SK-N-SH treated with all-trans-retinoic acid at 6 μM for 48 hours (cell line): Measurements from ENCODE around the gene MYH14.
A peak's percentile ranks its signal among the peaks of the same experiment; 100 is the strongest.

Experiments used
- ATAC-seq: fragments of 200-7000 bp; cut with Tn5 transposase; 3 replicates; pipeline ENCODE4 v1.9.1; 2020; ENCODE audit warnings: mild to moderate bottlenecking, moderate library complexity
- BACH2 ChIP-seq: fragments of 250-450 bp; sonication (Bioruptor Pico); IDR thresholded peaks from 2 replicates; pipeline ENCODE4 v1.9.0; 2021; ENCODE audit warnings: mild to moderate bottlenecking, borderline replicate concordance
- CSDC2 ChIP-seq: fragments of 250-450 bp; sonication (Bioruptor Pico); IDR thresholded peaks from 2 replicates; pipeline ENCODE4 v1.5.0; 2020; ENCODE audit warnings: mild to moderate bottlenecking, moderate library complexity
- CSRNP3 ChIP-seq: fragments of 250-450 bp; sonication (Bioruptor Pico); IDR thresholded peaks from 2 replicates; pipeline ENCODE4 v1.5.1; 2021; ENCODE audit warnings: mild to moderate bottlenecking, moderate library complexity
- ESRRG ChIP-seq: fragments of 250-450 bp; sonication (Bioruptor Pico); IDR thresholded peaks from 2 replicates; pipeline ENCODE4 v1.6.1; 2021; ENCODE audit warnings: mild to moderate bottlenecking
- GLIS3 ChIP-seq: fragments of 250-450 bp; sonication (Bioruptor Pico); IDR thresholded peaks from 2 replicates; pipeline ENCODE4 v1.5.0; 2020; ENCODE audit warnings: mild to moderate bottlenecking, moderate library complexity
- ISL1 ChIP-seq: fragments of 250-450 bp; sonication (Bioruptor Pico); IDR thresholded peaks from 2 replicates; pipeline ENCODE4 v2.1.2; 2022; ENCODE audit warnings: mild to moderate bottlenecking, moderate library complexity
- PATZ1 ChIP-seq: fragments of 250-450 bp; sonication (Bioruptor Pico); IDR thresholded peaks from 2 replicates; pipeline ENCODE4 v1.8.0; 2020; ENCODE audit warnings: mild to moderate bottlenecking, moderate library complexity, borderline replicate concordance
- POU6F1 ChIP-seq: fragments of 250-450 bp; sonication (Bioruptor Pico); IDR thresholded peaks from 2 replicates; pipeline ENCODE4 v1.8.0; 2021; ENCODE audit warnings: low read depth, mild to moderate bottlenecking, moderate library complexity, borderline replicate concordance
- PPARA ChIP-seq: fragments of 250-450 bp; sonication (Bioruptor Pico); IDR thresholded peaks from 2 replicates; pipeline ENCODE4 v1.5.0; 2020; ENCODE audit warnings: mild to moderate bottlenecking, borderline replicate concordance
- SNAI2 ChIP-seq: fragments of 250-450 bp; sonication (Bioruptor Pico); IDR thresholded peaks from 2 replicates; pipeline ENCODE4 v1.5.0; 2020; ENCODE audit warnings: mild to moderate bottlenecking, moderate library complexity
- TCF4 ChIP-seq: fragments of 250-450 bp; sonication (Bioruptor Pico); IDR thresholded peaks from 2 replicates; pipeline ENCODE4 v1.8.0; 2021; ENCODE audit warnings: mild to moderate bottlenecking, moderate library complexity, borderline replicate concordance
- TOX ChIP-seq: fragments of 250-450 bp; sonication (Bioruptor Pico); IDR thresholded peaks from 2 replicates; pipeline ENCODE4 v1.8.0; 2021; ENCODE audit warnings: mild to moderate bottlenecking, moderate library complexity, borderline replicate concordance
- TSHZ2 ChIP-seq: fragments of 250-450 bp; sonication (Bioruptor Pico); IDR thresholded peaks from 2 replicates; pipeline ENCODE4 v1.5.0; 2020; ENCODE audit warnings: mild to moderate bottlenecking, moderate library complexity
- ZC3H10 ChIP-seq: fragments of 250-450 bp; sonication (Bioruptor Pico); IDR thresholded peaks from 2 replicates; pipeline ENCODE4 v1.5.1; 2021; ENCODE audit warnings: mild to moderate bottlenecking, moderate library complexity
- ZFP3 ChIP-seq: fragments of 250-450 bp; sonication (Bioruptor Pico); IDR thresholded peaks from 2 replicates; pipeline ENCODE4 v1.5.0; 2020; ENCODE audit warnings: mild to moderate bottlenecking, moderate library complexity
- ZFP30 ChIP-seq: fragments of 450-650 bp; formaldehyde crosslinking; IDR thresholded peaks from 2 replicates; pipeline ENCODE4 v1.5.0; 2022; ENCODE audit warnings: mild to moderate bottlenecking, moderate library complexity
- ZNF565 ChIP-seq: fragments of 450-650 bp; formaldehyde crosslinking; conservative IDR thresholded peaks from 2 replicates; pipeline ENCODE4 v1.5.0; 2020; ENCODE audit warnings: low read depth, mild to moderate bottlenecking, moderate library complexity
- ZNF70 ChIP-seq: fragments of 450-650 bp; formaldehyde crosslinking; IDR thresholded peaks from 2 replicates; pipeline ENCODE4 v1.5.0; 2020; ENCODE audit warnings: mild to moderate bottlenecking, moderate library complexity
- ZNF8 ChIP-seq: fragments of 450-650 bp; formaldehyde crosslinking; IDR thresholded peaks from 2 replicates; pipeline ENCODE4 v1.5.0; 2020; ENCODE audit warnings: mild to moderate bottlenecking, moderate library complexity
- TF ChIP-seq, protein P1 (sequence below): fragments of 250-450 bp; sonication (Bioruptor Pico); IDR thresholded peaks from 2 replicates; pipeline ENCODE4 v1.5.1; 2020; ENCODE audit warnings: low read depth, mild to moderate bottlenecking, moderate library complexity

Gene MYH14

DNA sequence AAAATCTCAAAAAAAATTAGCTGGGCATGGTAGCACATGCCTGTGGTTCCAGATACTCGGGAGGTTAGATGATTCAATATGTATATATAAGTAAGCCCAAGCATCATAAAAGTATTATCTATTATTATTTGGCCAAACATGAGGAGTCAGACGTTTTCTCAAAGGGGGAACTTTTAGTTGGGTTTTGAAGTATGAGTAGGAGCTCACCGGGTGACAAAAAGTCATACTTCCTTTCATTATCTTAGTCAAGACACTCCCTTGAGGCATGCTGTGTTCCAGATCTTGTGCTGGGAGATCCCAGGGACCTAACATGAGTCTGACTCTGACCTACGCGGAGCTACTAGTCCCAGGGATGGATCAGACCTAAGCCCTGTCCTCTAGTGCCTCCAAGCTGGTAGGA, 8.2 kb upstream of the MYH14 start:
- TF ChIP-seq ZFP3 (peak; percentile 90), CSRNP3 (CRISPR knock-in tag) (no peak)
- TF ChIP-seq, all 23 proteins: peak for 1
- no peak for ATAC-seq

DNA sequence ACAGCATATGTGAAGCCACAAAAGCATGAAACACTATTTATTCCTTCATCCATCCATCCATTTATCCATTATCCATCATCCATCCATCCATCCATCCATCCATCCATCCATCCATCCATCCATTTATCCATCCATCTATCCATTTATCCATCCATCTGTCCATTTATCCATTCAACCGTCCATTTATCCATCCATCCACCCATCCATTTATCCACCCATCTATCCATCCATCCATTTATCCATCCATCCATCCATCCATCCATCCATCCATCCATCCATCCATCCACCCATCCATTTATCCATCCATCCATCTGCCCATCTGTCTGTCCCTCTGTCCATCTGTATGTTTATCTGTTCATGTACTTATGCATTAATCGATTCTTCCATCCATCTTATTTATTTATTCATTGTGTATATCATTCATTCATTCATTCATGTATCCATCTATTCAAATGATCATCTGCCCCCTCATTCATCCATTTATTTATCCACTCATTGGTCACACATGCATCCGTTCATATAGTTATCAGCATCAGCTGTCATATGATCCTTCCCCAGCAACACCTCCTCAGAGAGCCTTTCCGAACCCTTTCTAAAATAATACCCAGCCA, 7.0 kb upstream of the MYH14 start:
- TF ChIP-seq ZFP30 (CRISPR knock-in tag) (no peak), PPARA (CRISPR knock-in tag) (no peak), TCF4 (CRISPR knock-in tag) (no peak), CSDC2 (CRISPR knock-in tag) (no peak), TSHZ2 (CRISPR knock-in tag) (no peak), SNAI2 (CRISPR knock-in tag) (no peak)
- TF ChIP-seq, all 23 proteins: peak for 0
- ATAC-seq: no peak

DNA sequence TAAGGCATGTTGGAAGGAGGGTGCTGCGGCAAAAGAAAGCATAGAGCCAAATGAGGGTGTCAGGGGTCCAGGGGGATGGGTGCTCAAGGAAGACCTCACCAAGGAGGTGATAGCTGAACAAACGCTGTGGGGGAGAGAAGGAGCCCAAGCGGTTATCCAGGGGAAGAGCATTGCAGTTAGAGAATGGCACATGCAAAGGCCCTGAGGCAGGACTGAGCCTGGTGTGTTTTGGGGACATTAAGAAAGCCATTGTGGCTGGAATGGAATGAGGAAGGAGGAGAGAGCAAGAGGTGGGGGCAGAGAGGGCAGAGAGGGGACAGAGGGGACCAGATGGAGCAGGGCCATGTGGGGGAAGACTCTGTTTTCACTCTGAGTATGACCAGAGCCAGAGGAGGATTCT, 6.1 kb upstream of the MYH14 start:
- TF ChIP-seq ESRRG (no peak), ZNF565 (CRISPR knock-in tag) (no peak), BACH2 (CRISPR knock-in tag) (no peak), CSDC2 (CRISPR knock-in tag) (no peak), ZFP30 (CRISPR knock-in tag) (no peak), TOX (CRISPR knock-in tag) (no peak), PPARA (CRISPR knock-in tag) (no peak), ZC3H10 (CRISPR knock-in tag) (no peak), GLIS3 (CRISPR knock-in tag) (no peak), ZNF70 (CRISPR knock-in tag) (no peak), ZFP3 (no peak), ISL1 (CRISPR knock-in tag) (no peak), ZNF8 (CRISPR knock-in tag) (no peak), POU6F1 (CRISPR knock-in tag) (no peak), TCF4 (CRISPR knock-in tag) (no peak), PATZ1 (no peak)
- TF ChIP-seq, protein P1, sequence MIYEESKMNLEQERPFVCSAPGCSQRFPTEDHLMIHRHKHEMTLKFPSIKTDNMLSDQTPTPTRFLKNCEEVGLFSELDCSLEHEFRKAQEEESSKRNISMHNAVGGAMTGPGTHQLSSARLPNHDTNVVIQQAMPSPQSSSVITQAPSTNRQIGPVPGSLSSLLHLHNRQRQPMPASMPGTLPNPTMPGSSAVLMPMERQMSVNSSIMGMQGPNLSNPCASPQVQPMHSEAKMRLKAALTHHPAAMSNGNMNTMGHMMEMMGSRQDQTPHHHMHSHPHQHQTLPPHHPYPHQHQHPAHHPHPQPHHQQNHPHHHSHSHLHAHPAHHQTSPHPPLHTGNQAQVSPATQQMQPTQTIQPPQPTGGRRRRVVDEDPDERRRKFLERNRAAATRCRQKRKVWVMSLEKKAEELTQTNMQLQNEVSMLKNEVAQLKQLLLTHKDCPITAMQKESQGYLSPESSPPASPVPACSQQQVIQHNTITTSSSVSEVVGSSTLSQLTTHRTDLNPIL (CRISPR knock-in tag): no peak
- TF ChIP-seq, all 23 proteins: peak for 0
- ATAC-seq: no peak
